GF-D8 (cell line): ENCODE measurements around the gene CCL15.

Source experiments
- DNase-seq: peaks from one replicate; lab custom pipeline; 2025; lab: John Stamatoyannopoulos, UW

CCL15 gene

DNA sequence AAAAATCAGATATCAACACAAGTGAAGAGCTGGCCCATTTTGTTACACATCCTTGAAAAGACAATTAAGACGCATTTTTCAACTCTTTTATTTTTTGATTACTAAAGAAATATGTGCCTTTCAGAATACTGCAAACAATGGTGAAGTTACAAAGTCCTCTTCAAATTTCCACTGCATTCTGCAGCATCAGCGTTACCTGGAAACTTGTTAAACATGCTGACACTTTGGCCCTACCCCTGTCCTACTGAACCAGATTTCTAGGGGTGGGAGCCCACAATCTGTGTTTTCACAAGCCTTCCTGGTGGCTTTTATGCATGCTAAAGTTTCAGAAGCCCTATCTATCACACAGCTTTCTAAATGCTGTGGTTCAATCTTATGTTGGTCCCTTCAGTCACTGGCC, 10.3 kb downstream of the CCL15 start:
- no peak for DNase-seq

DNA sequence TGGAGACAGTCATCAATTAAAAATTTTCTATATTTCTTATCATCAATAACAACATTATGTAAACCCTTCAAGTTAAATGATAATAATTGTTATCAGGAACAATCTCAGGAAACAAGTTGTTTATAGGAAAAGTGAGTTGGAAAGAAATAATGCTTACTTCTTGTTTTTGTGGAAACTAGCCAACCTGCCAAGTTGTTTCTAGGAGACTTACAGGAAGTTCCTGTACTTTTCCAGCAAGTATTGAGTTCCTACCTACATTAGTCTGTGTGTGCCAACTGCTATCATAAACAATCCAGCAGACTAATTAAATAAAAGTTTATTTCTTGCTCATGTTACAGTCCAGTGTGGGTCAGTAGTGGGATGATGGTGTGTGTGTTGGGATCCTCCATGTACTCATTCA, 13.2 kb downstream of the CCL15 start:
- no peak for DNase-seq

DNA sequence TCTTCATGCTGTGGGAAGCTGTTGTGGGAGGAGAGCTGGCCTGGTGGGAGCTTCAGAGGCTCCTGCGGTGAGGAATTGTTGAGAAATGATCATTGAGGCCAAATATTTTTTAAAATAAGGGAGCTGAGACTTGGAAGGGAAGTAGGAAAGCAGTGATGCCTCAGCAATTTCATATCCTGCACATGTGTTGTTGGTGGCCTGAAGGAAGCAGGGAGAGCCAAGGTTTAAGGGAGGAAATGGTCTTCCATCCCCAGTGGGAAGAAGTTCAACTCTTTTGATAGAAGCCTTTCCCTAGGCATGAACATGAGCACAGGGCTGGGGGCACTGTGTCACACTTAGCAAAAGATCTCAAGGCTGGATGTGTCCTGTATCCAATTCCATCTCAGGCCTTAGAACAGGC, 14.7 kb downstream of the CCL15 start, which contains the start of gene CCL14:
Gene CCL14 (minus strand): TSS at position 87 of the 400 bp plus-strand sequence. CDS start 80 bp downstream, at position 7.
- no peak for DNase-seq

DNA sequence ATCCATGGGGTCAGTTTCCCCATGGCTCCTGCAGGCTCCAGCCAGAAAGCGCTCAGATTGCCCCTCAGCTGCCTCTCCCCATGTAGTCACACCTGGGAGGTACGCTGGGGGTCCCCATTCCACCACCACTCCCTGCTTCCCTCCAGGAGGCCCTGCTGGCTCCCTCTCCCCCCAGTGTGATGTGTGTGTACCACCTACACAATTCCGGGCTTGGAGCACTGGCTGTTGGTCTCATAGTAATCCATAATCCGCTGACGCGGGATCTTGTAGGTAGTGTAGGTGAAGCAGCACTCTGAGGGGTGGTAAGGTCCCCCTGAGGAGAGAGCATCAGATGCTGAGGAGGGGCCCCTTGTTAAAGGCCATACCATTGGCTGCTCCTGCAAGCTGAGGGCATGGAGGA, 17.2 kb downstream of the CCL15 start:
- no peak for DNase-seq

DNA sequence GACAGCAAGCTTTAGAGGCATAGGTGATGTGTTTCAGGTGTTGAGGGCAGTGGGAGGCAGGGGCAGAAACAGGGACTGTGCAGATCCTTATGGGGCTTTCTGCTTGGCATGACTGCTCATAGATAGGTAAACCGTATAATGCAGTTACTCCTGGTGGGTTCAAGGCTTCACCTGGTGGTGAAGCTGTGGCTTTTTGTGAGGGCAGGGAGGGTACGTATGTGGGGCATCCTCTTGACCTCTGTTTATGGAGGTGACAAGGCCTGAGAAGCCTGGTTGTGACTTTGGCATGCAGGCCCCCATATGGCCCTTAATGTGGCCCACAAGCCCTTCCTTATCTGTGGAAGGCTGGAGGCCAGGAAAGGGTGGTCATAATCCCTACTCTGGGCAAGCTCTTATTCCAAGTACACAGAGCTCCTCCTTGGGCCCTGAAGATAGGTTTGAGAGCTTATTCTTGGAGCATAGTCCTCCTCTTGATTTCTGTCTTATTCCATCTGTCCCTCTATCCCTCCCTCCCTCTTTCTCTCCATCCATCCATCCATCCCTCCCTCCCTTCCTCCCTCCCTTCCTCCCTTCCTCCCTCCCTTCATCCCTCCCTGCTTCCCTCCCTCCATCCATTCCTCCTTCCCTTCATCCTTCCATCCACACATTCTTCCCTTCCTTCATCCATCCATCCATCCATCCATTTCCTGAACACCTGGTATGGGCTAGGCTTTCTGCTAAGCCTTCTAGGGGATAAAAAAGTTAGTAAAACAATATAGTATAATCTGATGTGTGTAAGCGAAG, 18.8 kb downstream of the CCL15 start:
- DNase-seq: no peak

DNA sequence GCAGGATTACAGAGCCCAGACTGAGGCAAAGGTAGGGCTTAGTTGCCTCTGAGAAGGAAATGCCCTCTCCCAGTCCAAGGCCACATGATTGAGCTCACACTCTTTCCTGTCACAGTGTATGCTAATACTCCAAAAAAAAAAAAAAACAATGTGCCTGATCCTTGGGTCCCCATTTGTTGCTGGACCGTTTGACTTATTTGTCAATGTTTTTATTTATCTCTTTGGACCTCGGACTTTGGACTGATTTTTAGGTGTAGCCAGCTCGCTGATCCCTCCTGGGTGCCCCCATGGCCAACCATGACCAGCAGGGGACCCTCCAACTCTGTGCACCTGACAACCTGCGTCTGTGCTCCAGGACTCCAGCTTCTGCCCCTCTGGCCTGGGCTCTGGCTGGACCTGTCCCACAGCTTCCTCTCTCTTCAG, 19.4 kb downstream of the CCL15 start:
- DNase-seq: no peak

DNA sequence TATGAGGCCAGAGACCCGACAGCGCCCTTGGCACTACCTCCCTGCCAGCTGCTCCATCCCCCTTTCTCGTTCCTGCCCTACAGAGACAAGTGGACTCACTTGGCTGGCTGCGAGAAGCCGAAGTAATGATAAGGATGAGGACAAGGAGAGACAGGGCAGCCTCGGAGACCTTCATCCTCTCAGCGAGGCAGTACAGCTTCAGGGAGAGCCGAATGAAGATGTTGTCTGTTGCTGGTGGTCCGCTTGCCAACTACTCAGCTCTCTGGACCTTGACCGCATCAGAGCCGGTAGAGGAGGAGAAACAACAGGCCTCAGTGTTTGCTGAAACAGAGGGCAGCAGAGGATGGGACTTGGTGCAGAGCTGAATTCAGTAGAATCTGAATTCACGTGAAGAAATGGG, 20.1 kb downstream of the CCL15 start, which contains the start of gene CCL16:
Gene CCL16 (minus strand): TSS at position 252 of the 400 bp plus-strand sequence. CDS start 77 bp downstream, at position 175.
- no peak for DNase-seq

DNA sequence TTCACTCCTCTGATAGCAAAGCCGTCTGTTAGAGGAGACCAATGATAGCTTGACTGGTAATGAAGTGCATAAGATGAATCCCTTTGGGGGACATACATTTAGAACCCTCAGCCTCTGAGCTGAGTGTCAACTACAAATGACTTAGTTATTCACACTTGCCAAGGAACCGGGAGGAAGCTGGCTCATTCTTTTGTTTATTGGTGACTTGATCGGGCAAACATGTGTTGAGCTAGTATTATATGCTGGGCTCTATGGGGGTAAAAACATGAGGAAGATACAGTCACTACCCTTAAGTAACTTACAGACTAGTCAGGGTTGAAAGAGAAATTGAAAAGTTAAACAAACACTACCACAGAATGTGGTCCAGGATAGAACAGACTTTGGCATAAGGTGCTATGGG, 23.0 kb downstream of the CCL15 start:
- no peak for DNase-seq

DNA sequence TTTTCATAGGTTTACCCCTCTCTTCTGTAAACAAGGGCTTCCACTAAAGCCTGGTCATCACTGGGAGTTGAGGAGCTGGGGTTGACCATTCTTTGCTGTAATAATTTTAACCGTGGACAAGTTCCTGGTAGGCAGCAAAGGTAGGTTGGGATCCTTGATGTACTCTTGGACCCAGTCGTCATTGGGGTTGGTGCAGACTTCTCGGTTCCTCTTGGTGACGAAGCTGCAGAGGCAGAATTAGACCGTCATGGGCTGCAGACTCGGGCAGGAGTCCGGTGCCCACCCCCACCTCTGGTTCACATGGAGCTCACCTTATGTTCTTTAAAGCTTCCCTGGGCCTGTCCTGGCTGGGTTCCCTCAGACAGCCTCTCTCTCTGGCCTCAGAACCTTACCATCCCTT, 23.8 kb downstream of the CCL15 start:
- DNase-seq: no peak

DNA sequence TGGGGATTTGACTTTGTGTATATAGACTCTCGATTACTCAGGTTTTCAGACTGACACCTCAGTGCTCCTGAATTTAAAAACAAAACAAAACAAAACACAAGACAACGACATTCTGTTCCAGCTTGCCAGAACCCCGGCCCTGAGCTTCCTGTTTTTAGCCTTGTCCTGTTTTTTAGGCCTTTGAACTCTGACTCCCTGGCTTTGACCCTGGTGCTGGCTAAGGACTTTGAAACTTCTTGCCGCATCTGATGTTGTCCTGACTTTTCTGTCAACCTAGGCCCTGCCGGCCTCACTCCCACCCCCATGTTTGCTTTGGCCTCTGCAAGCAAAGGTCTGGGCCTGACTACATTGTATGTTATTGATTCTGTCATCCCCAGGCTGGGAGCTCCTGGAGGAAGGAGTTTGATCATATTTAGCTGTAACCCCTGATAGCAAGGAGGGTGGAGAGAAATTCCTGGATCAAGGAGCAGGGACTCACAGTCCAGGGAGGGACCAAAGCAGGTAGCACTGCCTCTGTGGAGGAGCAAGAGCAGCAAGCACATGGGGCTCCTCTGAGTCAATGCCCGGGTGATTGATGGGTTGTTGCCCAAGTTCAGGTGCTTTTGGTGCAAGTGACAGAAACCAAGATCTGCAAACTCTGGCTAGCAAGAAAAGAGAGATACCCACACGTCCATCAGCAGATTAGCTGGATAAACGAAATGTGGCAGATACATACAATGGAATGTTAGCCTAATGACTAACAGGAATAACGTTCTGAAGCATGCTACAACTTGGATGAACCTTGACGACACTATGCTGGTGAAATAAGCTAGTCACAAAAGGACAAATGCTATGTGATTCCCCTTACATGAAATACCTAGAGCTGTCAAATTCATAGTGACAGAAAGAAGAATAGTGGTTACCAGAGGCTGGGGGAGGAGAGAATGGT, 27.8 kb downstream of the CCL15 start:
- DNase-seq: no peak

DNA sequence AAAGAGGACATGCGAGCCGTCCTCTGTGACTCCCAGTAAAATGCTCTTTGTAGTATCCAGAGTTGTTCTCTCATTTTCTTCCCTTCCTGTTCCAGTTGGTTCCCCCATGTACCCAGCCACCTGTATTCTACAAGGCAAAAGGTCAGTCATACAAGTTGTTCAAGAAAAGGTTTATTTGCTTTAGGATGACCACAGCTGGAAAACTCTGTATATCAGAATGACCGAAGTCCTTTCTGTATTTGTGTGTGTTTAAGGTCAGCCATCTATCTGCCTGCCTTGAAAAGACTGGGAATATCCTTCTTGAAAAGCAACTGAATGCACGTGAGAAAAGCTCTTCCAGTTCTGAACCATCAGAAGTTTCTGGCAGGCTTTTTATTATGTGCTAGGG, 28.4 kb downstream of the CCL15 start:
- no peak for DNase-seq

DNA sequence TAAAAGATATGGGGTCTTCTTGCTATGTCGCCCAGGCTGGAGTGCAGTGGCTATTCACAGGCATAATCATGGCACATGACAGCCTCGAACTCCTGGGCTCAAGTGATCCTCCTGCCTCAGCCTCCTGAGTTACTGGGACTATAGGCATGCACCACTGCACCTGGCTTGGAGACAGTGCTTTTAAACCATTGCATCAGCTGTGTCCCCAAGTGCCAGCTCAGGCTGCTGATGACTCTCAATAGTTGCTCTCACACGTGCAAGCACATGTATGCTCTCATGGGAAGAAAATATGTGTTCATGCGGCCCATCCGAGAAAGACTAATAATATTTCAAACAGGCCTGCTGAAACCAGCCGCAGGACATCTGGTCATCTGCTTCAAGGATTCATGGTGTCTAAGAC, 28.8 kb downstream of the CCL15 start:
- no peak for DNase-seq

DNA sequence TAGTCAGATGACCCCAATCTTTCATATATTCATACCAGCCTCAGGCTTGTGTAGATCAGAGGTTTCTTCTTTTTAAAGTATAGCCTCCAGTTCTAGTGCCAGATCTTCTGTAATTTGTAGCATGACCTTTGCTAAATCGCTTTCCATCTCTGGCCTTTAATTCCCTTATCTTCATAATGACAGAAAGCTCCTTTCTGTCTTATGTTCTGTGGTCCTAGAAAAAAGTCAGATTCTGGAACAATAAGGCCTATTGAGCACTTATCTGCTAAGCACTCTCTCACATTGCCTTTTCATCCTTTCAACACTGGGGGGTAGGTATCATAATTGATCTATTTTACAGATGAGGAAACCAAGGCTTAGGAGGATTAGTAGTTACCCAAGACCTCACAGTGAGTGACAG, 29.3 kb downstream of the CCL15 start:
- no peak for DNase-seq

DNA sequence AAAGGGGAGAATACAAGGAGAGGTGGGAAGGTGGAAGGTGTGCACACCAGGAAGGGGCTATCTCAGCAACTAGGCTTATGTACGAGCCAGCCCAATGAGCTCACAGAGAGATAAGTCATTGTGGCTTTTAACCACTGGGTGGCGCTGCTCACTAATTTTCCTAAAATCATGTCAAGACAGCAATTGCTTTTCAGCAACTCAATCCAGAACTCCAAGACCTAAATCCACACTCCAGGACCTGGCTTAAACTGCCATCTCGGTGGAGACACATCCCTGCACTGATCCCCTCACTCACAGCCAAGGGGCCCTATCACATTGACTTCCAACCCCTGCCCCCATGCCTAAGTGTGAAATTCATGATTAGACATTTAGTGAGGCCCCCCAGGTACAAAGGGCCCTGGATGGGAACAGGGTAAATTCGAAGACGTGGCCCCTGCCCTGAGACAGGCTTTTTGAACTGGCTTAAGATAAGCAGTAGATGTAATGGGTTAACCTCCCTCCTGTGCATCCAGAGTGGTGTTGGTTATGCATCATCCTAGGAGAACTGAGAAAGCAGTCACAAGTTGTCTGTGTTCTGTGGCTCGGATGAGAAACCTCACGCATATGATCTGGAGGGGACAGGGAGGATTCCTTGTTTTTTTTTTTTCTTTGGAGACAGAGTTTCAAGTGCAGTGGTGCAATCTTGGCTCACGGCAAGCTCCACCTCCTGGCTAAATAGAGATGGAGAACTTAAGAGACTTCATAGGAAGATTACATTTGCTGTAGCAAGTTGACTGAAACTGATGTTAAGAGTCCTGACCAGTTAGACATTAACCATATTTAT, 31.6 kb downstream of the CCL15 start:
- DNase-seq: no peak

DNA sequence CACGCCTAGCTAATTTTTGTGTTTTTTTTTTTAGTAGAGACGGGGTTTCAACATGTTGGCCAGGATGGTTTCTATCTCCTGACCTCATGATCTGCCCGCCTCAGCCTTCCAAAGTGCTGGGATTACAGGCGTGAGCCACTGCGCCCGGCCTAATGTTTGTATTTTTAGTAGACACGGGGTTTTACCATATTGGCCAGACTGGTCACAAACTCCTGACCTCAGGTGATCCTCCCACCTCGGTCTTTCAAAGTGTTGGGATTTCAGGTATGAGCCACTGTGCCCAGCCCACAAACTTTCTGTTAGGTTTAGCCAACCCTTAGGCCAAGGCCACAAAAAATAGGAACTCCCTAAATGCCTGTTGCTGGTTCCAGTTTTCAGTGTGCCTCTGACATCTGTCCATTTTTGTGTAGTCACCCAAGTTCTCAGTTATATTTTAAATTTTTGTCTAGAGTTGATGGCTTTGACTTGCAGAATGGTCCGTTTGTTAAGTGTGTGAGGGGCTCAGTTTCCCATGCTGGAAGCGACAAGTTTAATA, 32.8 kb downstream of the CCL15 start:
- DNase-seq: no peak

DNA sequence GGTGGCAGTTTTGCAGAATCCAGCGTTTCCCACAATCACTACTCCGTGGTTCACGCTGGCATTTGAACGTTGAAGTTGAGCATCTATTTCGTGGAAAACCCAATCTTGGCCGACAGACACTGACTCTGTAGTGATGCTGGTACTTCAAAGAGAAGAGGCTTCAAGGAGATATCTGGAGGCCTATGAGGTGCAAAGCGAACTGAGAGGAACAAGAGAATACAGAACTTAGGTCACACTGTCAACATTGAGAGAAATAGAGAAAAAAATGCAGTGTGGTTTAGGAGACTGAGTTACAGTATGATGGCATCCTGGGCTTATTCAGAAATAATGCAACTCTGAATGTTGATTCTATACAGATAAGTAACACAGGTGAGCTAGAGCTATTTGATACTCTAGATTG, 36.1 kb downstream of the CCL15 start:
- DNase-seq: no peak

DNA sequence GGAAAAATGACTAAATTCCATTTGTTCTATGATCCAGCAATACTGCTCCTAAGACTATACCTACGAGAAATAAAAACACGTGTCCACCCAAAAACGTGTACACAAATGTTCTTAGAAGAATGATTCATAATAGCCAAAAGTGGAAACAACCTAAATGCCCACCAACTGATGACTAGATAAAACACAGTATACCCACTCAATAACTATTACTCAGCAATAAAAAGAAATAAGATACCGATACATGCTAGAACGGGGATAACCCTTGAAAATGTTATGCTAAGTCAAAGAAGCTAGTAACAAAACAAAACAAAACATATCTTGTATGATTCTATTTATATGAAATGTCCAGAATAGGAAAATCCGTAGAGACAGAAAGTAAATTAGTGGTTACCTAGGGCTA, 37.7 kb downstream of the CCL15 start:
- no peak for DNase-seq

DNA sequence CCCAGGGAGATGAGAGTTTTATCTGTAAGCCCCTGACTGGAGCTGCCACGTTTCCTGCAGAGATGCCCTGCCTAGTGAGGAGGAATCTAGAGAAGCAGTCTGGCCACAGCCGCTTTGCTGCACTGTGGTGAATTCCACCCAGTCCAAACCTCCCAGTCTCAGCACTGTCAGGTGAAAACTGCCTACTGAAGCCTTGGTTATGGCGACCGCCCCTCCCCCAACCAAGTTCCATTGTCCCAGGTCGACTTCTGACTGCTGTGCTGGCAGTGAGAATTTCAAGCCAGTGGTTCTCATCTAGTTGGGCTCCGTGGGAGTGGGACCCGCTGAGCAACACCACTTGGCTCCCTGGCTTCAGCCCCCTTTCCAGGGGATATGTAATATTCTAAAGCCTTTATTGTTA, 47.6 kb downstream of the CCL15 start:
- no peak for DNase-seq

DNA sequence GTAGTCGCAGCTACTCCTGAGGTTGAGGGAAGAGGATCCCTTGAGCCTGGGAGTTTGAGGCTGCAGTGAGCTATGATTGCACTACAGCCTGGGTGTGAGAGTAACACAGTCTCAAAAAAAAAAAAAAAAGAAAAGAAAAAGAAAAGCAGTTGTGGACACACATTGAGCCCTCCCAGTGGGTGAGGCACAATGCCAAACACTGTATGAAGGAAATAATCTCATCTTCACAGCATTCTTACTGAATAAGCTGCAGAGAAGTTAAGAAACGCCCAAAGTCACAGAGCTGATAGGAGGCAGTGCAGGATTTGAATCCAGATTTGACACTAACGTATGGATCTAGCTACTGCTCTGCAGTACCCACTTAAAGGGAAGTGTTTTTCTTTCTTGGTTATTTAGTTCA, 52.0 kb downstream of the CCL15 start:
- DNase-seq: no peak

DNA sequence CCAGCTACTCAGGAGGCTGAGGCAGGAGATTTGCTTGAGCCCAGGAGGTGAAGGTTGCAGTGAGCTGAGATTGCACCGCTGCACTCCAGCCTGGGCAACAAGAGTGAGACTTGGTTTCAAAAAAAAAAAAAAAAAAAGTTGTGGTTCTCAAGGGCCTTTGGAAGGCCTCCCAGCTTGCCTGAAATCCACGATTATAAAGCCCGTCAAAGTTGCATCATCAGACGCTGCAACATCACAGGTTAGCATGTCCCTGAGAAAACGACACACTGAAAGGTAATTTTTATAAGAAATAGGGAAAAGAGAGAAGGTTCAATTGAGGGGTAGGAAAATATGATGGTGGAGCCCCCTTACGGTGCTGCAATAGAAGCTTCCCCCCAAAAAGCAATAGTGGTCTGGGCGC, 53.3 kb downstream of the CCL15 start:
- DNase-seq: no peak
